GM19099 (cell line): Measurements from ENCODE around the gene RAB5A.

Experiments used
- POLR2A ChIP-seq: IDR thresholded peaks from 3 replicates; pipeline ENCODE4 v1.6.1; 2011; ENCODE audit warnings: low read depth; ENCODE audit not compliant: insufficient read length; ENCODE audit errors: extremely low read depth

The RAB5A gene

DNA sequence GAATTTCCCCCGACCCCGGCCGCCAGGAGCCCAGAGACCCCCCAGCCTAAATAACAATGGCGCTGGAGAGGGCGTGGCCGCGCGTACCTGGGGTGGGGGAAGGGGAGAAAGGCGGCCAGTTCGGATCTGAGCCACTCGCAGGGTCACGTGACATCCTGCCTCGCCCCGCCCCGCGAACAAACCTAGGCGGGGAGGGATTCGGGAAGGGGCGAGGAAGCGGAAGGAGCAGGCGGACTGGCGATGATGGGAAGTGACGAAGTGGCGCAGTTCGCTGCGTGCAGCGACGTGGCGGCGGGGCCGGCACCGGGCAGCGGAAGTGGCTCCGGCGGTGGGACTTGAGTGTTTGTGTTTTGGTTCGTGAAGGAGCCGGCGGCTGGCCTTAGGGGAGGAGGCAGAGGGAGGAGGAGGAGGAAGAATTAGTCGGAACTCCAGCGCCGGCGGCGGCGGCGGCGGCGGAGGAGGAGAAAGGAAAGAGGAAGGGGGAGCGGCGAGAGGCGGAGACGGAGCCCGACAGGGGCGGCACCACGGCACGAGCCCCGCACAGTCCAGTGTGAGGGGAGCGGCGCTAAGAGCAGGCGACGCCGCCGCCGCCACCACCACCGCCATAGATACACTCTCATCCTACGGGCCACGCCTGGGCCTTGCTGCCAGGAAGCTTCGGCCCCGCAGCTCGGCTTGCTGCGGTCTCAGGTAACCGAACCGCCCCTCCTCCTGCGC, at the start of gene RAB5A:
RAB5A (plus strand) TSS at position 266 of the 717 bp plus-strand sequence. CDS start 3,802 bp downstream, outside the sequence.
- peak; percentile 72 for TF ChIP-seq POLR2A

- no peak for TF ChIP-seq POLR2A
These were observed 48.2 kb upstream of the RAB5A start for GRCh38 chr3:19898721-19899120.

DNA sequence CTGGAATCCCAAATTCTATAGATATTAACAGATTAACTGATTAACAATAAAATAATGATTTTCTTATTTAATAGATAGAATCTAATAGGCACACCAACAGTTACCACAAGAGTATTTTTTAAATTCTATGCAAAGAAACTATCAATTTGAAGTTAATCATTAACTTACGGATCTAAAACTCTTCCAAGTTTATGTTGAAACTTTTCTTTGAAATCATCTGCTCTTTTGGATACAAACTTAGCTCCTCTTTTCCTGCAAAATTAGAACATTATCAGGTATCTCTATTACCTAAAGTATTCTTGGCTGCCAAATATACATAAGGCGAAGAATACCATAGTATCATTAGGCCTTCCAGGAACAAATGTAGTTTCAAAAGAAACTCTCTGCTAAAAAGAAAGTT, 47.6 kb upstream of the RAB5A start:
- no peak for TF ChIP-seq POLR2A

DNA sequence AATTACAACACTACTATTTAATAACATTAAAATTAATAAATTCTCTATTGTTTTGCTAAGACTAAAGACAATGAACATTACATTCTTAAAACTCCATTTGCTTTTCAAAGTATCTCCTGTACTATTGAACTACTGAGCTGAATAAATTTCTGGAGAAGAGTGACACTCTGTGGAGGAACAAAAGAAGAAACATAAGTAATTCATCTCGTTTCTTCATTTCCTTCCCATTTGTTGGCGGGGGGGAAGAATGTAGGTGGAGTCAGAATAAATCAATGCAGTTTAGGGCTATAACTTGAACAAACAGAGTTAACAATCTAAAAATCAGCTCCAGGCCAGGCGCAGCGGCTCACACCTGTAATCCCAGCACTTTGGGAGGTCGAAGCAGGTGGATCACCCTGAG, 45.6 kb upstream of the RAB5A start:
- no peak for TF ChIP-seq POLR2A

- no peak for TF ChIP-seq POLR2A
These were observed 45.0 kb upstream of the RAB5A start for GRCh38 chr3:19901918-19902317.

DNA sequence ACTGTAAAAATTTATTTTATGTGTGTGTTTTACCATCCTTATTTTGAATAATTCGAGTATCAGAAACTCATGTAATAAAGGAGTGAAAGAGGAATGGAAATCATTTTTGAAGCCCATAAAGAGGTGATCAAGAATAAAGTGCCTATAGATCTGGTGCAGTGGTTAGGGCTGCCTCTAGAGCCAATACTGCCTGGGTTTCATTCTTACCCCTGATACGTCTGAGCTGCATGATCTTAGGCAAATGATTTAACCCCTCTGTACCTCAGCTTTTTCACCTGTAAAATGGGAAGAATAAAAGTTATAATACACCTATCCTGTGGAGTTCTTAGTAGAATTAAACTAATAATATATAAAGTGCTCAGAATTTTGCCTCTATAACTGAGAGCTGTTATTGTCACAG, 43.2 kb upstream of the RAB5A start:
- no peak for TF ChIP-seq POLR2A

GRCh38 chr3:19907523-19907922, 39.4 kb upstream of the RAB5A start:
- no peak for TF ChIP-seq POLR2A

DNA sequence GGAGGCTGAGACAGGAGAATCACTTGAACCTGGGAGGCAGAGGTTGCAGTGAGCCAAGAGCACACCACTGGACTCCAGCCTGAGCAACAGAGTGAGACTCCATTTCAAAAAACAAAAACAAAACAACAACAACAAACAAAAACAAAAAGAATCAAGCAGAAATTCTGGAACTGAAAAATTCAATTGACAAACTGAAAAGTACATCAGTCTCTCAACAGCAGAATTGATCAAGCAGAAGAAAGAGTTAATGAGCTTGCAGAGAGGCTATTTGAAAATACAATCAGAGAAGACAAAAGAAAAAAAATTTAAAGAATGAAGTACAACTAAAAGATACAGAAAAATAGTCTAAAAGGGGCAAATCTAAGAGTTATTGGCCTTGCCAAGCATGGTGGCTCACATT, 35.4 kb upstream of the RAB5A start:
- no peak for TF ChIP-seq POLR2A

- TF ChIP-seq POLR2A: no peak
These were observed 29.7 kb upstream of the RAB5A start for GRCh38 chr3:19917167-19917566.

GRCh38 chr3:19920401-19921080, 26.4 kb upstream of the RAB5A start:
- TF ChIP-seq POLR2A: no peak

- no peak for TF ChIP-seq POLR2A
These were observed 15.7 kb upstream of the RAB5A start for GRCh38 chr3:19931180-19931692.

- no peak for TF ChIP-seq POLR2A
These were observed 15.1 kb upstream of the RAB5A start for GRCh38 chr3:19931767-19932188.

- TF ChIP-seq POLR2A: no peak
These were observed 14.5 kb upstream of the RAB5A start for GRCh38 chr3:19932422-19932821.

GRCh38 chr3:19934098-19934566, 12.8 kb upstream of the RAB5A start, which contains the start of gene EFHB:
Gene EFHB, minus strand, starts transcription at chr3:19934217. Its CDS starts 199 bp downstream, at chr3:19934018.
- TF ChIP-seq POLR2A: no peak

- no peak for TF ChIP-seq POLR2A
These were observed 9.2 kb upstream of the RAB5A start for GRCh38 chr3:19937459-19938294.
